Upper lobe of left lung (tissue), 4 donors: ENCODE data around the gene PTCHD1.

Experiments
- CTCF ChIP-seq, 6 experiments: fragments of 450-650 bp in 4 of 6; fragments of 200-600 bp in 2 of 6; sonication (generic) in 2 of 6; IDR thresholded peaks; one replicate each; pipeline ENCODE4 v1.5.1; 2016 to 2019; ENCODE audit warnings: antibody characterized with exemption in 6 of 6
- EP300 ChIP-seq, 4 donors: sonication (generic); formaldehyde crosslinking; IDR thresholded peaks; one replicate each; pipeline ENCODE4 v1.5.1; 2017; ENCODE audit warnings: antibody characterized with exemption in 4 of 4, control low read depth in 2 of 4
- POLR2AphosphoS5 ChIP-seq, 2 donors: sonication (generic); formaldehyde crosslinking; IDR thresholded peaks; one replicate each; pipeline ENCODE4 v1.5.1; 2017; ENCODE audit warnings: antibody characterized with exemption in 2 of 2

DNA sequence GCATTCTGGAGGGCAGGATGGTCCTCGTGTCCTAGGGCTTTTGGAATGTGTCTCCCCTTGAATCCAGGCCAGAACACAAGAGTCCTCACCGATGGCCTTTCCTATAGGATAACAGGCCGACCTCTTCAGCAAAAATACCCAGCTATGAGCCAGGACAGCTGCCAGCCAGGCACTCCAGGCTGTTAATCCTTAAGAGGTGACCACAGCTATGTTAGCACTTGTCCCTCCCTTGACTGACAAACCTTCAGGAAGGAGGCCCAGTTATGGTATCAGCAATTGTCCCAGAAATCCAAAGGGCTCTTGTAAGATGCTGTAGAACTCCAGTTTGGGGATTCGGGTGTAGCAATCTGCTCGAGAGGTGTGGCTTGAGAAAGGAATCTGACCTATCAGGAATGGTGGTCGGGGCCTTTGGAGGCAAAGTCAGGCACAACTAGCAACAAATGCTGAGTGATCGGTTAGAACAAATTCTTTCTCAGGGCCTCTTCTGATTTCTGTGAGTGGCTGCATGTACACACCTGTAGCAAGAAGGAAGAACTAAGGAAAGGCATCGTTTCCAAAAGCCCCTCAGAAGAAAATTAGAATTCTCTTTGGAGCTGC lies 54.6 kb downstream of the PTCHD1 start:
- TF ChIP-seq CTCF (IDR thresholded peaks at IDR 0.05) (no peak), EP300 (IDR thresholded peaks at IDR 0.05) (peak in 2 of 4 donors; percentile 5 to 10), POLR2AphosphoS5 (IDR thresholded peaks at IDR 0.05) (no peak)
